Caco-2 (cell line): ENCODE data around the gene ZGRF1. TPM values are rescaled to one million over a fixed set of nuclear protein-coding genes. Genes with fewer than 3 reads are reported as not detected.

Experiments
- BruUV-seq: library from RNA; stranded (reverse); fragments of 400-500 nt; replicated peaks from 2 replicates; lab custom pipeline; 2021; lab: Mats Ljungman, UMichigan
- CTCF ChIA-PET: fragments of 300-600 bp; sonication (Branson Sonifier 250); formaldehyde crosslinking; loops from one replicate; lab custom pipeline; 2022; ENCODE audit warnings: antibody characterized with exemption; lab: Charles Lee
- POLR2A ChIA-PET: fragments of 300-600 bp; sonication (Branson Sonifier 250); formaldehyde crosslinking; loops from one replicate; lab custom pipeline; 2022; ENCODE audit warnings: antibody characterized with exemption; lab: Charles Lee
- DNase-seq, 2 experiments: peaks; one replicate each; pipeline versions ENCODE4 v3.0.0 to v3.0.0-alpha.2; 2020 to 2022
- H3K27me3 ChIP-seq: replicated peaks from 2 replicates; pipeline ENCODE4 v1.6.0; 2011; ENCODE audit warnings: low read length; ENCODE audit not compliant: control insufficient read depth, insufficient read depth
- H3K36me3 ChIP-seq: 2 replicates; pipeline ENCODE4 v1.5.1; 2011; ENCODE audit warnings: low read length; ENCODE audit not compliant: control insufficient read depth, insufficient read depth
- H3K4me1 ChIP-seq: fragments of 250-450 bp; sonication (Bioruptor Pico); 2 replicates; pipeline ENCODE4 v1.5.1; 2020; ENCODE audit warnings: mild to moderate bottlenecking
- H3K4me3 ChIP-seq: 2 replicates; pipeline ENCODE4 v1.5.1; 2011; ENCODE audit warnings: low read depth, mild to moderate bottlenecking, control low read depth, low read length
- H3K9me3 ChIP-seq: fragments of 250-450 bp; sonication (Bioruptor Pico); 2 replicates; pipeline ENCODE4 v1.5.1; 2020; ENCODE audit warnings: mild to moderate bottlenecking, moderate library complexity
- H3K27ac Mint-ChIP-seq: one replicate; pipeline ENCODE4 v1.8.0; 2022; ENCODE audit warnings: mixed read lengths; ENCODE audit not compliant: unreplicated experiment
- H3K27me3 Mint-ChIP-seq: one replicate; pipeline ENCODE4 v1.8.0; 2022; ENCODE audit warnings: mixed read lengths; ENCODE audit not compliant: insufficient read depth, unreplicated experiment
- H3K36me3 Mint-ChIP-seq: one replicate; pipeline ENCODE4 v1.8.0; 2022; ENCODE audit warnings: mild to moderate bottlenecking, mixed read lengths; ENCODE audit not compliant: insufficient read depth, unreplicated experiment
- H3K4me1 Mint-ChIP-seq: one replicate; pipeline ENCODE4 v1.8.0; 2022; ENCODE audit warnings: low read depth, mixed read lengths; ENCODE audit not compliant: unreplicated experiment
- H3K4me3 Mint-ChIP-seq: one replicate; pipeline ENCODE4 v1.8.0; 2022; ENCODE audit warnings: mild to moderate bottlenecking, moderate library complexity, mixed read lengths; ENCODE audit not compliant: unreplicated experiment
- H3K9me3 Mint-ChIP-seq: one replicate; pipeline ENCODE4 v1.8.0; 2022; ENCODE audit warnings: mixed read lengths; ENCODE audit not compliant: unreplicated experiment
- CTCF ChIP-seq, 2 experiments: fragments of 200-600 bp in 1 of 2; IDR thresholded peaks; 1 replicate in 1 of 2; 2 replicates in 1 of 2; pipeline versions ENCODE4 v1.5.1 to v1.8.0; 2011 to 2022; ENCODE audit warnings: antibody characterized with exemption in 1 of 2, control low read depth in 1 of 2, inconsistent platforms in 1 of 2, low read depth in 1 of 2, low read length in 1 of 2, mild to moderate bottlenecking in 1 of 2, moderate library complexity in 1 of 2; ENCODE audit not compliant: insufficient read depth in 1 of 2, severe bottlenecking in 1 of 2, unreplicated experiment in 1 of 2
- intact Hi-C: fragments of 100-400 bp; cut with micrococcal nuclease; formaldehyde crosslinking; loops from one replicate; pipeline ENCODE4 v1.10.0; 2022; ENCODE audit not compliant: unreplicated experiment
- total RNA-seq: library from RNA; stranded (reverse); gene quantifications from 2 replicates; pipeline ENCODE4 v1.2.3, GENCODE V29; 2022

The ZGRF1 gene
- total RNA-seq, 1 experiment from 2014 or later: 14.7 TPM

GRCh38 chr4:112545346-112545745, 91.4 kb downstream of the ZGRF1 start:
- Mint-ChIP-seq H3K9me3 (no peaks in the 10 kb centered on the region), H3K27me3 (no peaks in the 10 kb centered on the region), H3K4me1 (no peaks in the 10 kb centered on the region), H3K4me3 (no peak overlapping the region), H3K36me3 (no peaks in the 10 kb centered on the region), H3K27ac (no peak overlapping the region)
- H3K4me1 ChIP-seq: no peaks in the 10 kb centered on the region
- no TSS peak for BruUV-seq
- no peaks in the 10 kb centered on the region for H3K27me3 ChIP-seq
- DNase-seq: no peak
- H3K9me3 ChIP-seq: no peaks in the 10 kb centered on the region
- no peak overlapping the region for H3K4me3 ChIP-seq
- no peaks in the 10 kb centered on the region for H3K36me3 ChIP-seq
- CTCF ChIA-PET: no interaction called here
- POLR2A ChIA-PET: no interaction called here
- intact Hi-C loops: no loop called here
- no peak for TF ChIP-seq CTCF (IDR thresholded peaks at IDR 0.05; ENCODE audit: insufficient read depth in 1 of 2, low read depth in 1 of 2, low read length in 1 of 2, severe bottlenecking in 1 of 2, unreplicated experiment in 1 of 2)

- no peaks in the 10 kb centered on the region for H3K4me1 Mint-ChIP-seq
- H3K4me3 Mint-ChIP-seq: no peak overlapping the region
- no peaks in the 10 kb centered on the region for H3K9me3 Mint-ChIP-seq
- intact Hi-C loops: no loop called here
- Histone ChIP-seq H3K9me3 (no peaks in the 10 kb centered on the region), H3K27me3 (no peaks in the 10 kb centered on the region), H3K4me3 (no peak overlapping the region), H3K36me3 (no peaks in the 10 kb centered on the region), H3K4me1 (no peaks in the 10 kb centered on the region)
- ChIA-PET CTCF (no interaction called here), POLR2A (no interaction called here)
- H3K36me3 Mint-ChIP-seq: no peaks in the 10 kb centered on the region
- TF ChIP-seq CTCF (IDR thresholded peaks at IDR 0.05; ENCODE audit: insufficient read depth in 1 of 2, low read depth in 1 of 2, low read length in 1 of 2, severe bottlenecking in 1 of 2, unreplicated experiment in 1 of 2): no peak
- H3K27me3 Mint-ChIP-seq: no peaks in the 10 kb centered on the region
- no peak for DNase-seq
- no TSS peak for BruUV-seq
- no peak overlapping the region for H3K27ac Mint-ChIP-seq
Measured at GRCh38 chr4:112540695-112541094, 96.0 kb downstream of the ZGRF1 start.

- Histone ChIP-seq H3K27me3 (no peaks in the 10 kb centered on the region), H3K4me1 (no peaks in the 10 kb centered on the region), H3K36me3 (no peaks in the 10 kb centered on the region), H3K4me3 (no peak overlapping the region), H3K9me3 (no peaks in the 10 kb centered on the region)
- POLR2A ChIA-PET: no interaction called here
- Mint-ChIP-seq H3K4me1 (no peaks in the 10 kb centered on the region), H3K36me3 (no peaks in the 10 kb centered on the region), H3K27ac (no peak overlapping the region), H3K9me3 (no peaks in the 10 kb centered on the region), H3K4me3 (no peak overlapping the region), H3K27me3 (peaks cover 1% of the 10 kb centered on the region)
- CTCF ChIA-PET: no interaction called here
- no TSS peak for BruUV-seq
- intact Hi-C loops: no loop called here
- DNase-seq: no peak
- TF ChIP-seq CTCF (IDR thresholded peaks at IDR 0.05; ENCODE audit: insufficient read depth in 1 of 2, low read depth in 1 of 2, low read length in 1 of 2, severe bottlenecking in 1 of 2, unreplicated experiment in 1 of 2): no peak
Measured at GRCh38 chr4:112536123-112536522, 100.6 kb downstream of the ZGRF1 start.
